22Rv1 (cell line): ENCODE data around the gene DPEP1.

Experiments used
- ZFX ChIP-seq: fragments of 450-650 bp; IDR thresholded peaks from 2 replicates; pipeline ENCODE4 v1.6.1; 2017; ENCODE audit warnings: antibody characterized with exemption, borderline replicate concordance
- TF ChIP-seq, protein P1 (sequence below): fragments of 450-650 bp; IDR thresholded peaks from 2 replicates; pipeline ENCODE4 v1.5.1; 2017; ENCODE audit warnings: mild to moderate bottlenecking

GRCh38 chr16:89569506-89570341 lies 43.7 kb upstream of the DPEP1 start:
- TF ChIP-seq, protein P1, sequence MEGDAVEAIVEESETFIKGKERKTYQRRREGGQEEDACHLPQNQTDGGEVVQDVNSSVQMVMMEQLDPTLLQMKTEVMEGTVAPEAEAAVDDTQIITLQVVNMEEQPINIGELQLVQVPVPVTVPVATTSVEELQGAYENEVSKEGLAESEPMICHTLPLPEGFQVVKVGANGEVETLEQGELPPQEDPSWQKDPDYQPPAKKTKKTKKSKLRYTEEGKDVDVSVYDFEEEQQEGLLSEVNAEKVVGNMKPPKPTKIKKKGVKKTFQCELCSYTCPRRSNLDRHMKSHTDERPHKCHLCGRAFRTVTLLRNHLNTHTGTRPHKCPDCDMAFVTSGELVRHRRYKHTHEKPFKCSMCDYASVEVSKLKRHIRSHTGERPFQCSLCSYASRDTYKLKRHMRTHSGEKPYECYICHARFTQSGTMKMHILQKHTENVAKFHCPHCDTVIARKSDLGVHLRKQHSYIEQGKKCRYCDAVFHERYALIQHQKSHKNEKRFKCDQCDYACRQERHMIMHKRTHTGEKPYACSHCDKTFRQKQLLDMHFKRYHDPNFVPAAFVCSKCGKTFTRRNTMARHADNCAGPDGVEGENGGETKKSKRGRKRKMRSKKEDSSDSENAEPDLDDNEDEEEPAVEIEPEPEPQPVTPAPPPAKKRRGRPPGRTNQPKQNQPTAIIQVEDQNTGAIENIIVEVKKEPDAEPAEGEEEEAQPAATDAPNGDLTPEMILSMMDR = no peak
- no peak for TF ChIP-seq ZFX
